GM18526 (cell line): ENCODE data around the gene NPLOC4.

Experiments used
- POLR2A ChIP-seq: IDR thresholded peaks from 3 replicates; pipeline ENCODE4 v1.6.1; 2011; ENCODE audit not compliant: insufficient read length; ENCODE audit errors: extremely low read depth

Gene NPLOC4

GRCh38 chr17:81612172-81612970 is 24.5 kb downstream of the NPLOC4 start:
- no peak for TF ChIP-seq POLR2A

GRCh38 chr17:81609541-81610311 is 27.2 kb downstream of the NPLOC4 start:
- no peak for TF ChIP-seq POLR2A

GRCh38 chr17:81608605-81609004 is 28.3 kb downstream of the NPLOC4 start:
- no peak for TF ChIP-seq POLR2A

- TF ChIP-seq POLR2A = no peak
Measured at GRCh38 chr17:81608082-81608481, 28.8 kb downstream of the NPLOC4 start.

GRCh38 chr17:81607431-81607830 is 29.5 kb downstream of the NPLOC4 start:
- TF ChIP-seq POLR2A = no peak

DNA sequence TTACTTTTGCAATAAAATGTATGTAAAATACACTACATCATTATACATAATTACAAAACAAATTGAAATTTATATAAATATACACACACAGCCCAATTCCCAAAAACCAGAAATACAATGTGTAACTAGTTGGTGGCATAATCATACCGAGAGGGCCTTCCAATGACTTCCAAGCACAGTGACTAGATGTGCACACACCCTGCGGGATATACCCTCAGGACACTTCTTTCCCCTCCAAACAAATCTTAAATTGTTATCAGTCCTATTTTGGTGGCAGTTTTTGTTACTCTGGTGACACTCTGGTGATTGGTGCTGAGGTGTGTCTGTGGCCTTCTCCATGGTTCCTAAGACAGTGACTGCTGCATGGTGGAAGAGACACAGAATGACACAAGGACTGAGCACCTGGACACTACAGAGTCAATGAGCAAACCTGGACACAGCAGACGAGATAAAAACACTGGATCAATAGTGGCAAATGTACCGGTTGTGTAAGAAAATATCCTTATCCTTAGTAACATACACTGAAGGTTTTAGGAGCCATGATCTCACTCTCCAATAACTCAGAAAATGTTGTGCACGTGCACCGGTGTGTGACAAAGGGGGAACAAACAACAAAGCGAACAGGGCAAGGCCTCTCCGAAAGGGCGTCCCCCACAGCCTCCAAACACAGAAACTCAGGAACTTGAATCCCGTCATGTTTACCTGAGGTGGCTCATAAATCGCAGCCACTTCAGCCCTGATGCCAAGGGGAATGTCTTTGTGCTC is 32.9 kb downstream of the NPLOC4 start:
- TF ChIP-seq POLR2A = no peak

GRCh38 chr17:81601525-81602120 is 35.3 kb downstream of the NPLOC4 start:
- no peak for TF ChIP-seq POLR2A

GRCh38 chr17:81599719-81600486 is 37.0 kb downstream of the NPLOC4 start:
- TF ChIP-seq POLR2A = no peak

DNA sequence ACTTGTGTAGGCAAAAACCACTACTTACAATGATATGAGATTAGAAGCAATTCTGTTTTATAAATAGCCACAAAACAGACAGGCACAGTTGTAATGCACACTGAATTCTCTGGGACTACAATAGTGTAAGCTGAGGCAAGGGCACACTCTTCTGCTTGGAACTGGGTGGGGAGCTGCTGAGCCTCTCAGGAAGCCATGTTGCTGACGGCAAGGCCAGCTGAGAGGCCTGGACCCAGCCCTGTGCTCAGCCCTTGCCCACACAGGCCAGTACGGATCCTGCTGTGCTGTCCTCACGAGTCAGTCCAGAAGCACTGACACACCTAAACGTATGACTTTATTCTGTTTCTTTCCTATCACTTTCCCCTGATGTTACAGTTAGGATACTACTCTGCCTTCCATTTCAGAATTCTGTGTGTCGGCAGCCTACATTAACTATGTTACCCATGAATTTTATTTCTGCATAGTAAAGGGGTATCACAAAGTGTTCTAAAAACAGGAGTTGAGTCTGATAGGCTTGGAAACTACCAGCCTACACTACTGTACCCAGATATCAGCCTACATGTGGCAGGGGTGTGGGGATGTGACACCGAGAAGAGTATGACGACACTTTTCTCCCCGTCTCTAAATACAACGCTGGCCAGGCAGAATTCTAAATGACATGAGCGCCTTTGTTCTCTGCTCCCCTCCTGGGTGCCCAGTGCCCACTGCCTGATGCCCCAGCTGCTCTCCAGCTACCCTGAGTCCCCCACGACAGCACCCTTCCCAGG is 43.6 kb downstream of the NPLOC4 start:
- TF ChIP-seq POLR2A = no peak

DNA sequence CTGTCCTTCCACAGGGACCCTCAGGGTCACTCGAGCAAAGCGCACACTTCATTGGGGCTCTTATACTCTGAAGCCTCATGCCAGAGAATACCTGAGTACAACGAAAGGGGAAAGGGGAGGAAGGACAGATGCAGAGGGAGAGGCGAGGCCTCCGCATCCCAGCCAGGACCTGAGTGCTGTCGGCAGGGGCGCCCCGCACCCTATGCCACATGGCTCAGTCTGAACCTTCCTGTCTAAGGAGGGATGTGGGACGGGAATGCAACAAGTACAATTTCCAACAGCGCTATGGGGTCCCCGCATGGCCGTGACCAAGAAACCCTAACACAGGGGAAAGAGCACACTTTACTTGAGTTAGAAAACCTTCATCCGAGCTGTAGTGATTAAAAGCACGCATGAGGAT is 44.9 kb downstream of the NPLOC4 start:
- TF ChIP-seq POLR2A = no peak

DNA sequence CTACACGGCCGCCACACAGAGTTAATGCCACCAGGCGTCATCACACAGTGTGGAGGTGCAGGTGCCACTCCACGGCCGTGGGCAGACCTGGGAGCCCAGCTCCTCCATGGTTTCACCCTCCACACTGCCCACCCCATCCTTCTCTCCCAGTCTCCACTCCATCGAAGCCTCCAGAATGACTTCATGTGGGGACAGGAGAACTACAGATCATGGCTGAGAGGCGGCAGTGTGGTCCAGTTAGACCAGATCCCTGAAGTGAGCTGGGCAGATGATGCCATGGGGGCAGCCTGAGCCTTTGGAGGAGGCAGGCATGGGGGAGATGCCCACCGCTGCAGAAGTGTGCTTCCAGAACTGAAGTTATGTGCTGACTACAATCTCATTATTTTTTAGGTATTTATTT is 46.8 kb downstream of the NPLOC4 start:
- TF ChIP-seq POLR2A = no peak

- no peak for TF ChIP-seq POLR2A
Measured at GRCh38 chr17:81589612-81590011, 47.3 kb downstream of the NPLOC4 start.

GRCh38 chr17:81586096-81586495 is 50.8 kb downstream of the NPLOC4 start:
- no peak for TF ChIP-seq POLR2A
